ENCODE results near the gene NMUR2.

DNA sequence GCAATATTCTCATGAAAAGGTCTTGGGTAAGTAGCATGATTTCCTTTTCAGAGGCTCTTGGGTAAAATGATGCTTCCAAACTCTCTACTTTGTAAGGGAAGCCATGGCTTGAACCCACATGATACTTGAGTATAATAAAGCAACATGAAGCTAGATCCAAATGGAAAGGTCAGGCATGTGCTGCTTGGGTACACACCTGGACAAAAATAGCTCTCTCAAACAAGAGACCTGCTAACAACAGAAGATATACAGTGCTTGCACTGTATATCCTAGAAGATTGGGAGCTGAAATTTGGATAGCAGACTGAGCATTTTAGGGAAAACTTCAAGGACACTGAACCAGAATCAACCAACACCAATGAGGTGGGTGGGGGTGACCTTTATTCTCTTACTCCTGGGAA is 40.2 kb downstream of the NMUR2 start:
- no peak for TF ChIP-seq CTCF (IDR thresholded peaks at IDR 0.05; ENCODE audit: extremely low read depth in 1 of 2, insufficient read depth in 1 of 2, low read depth in 1 of 2, low read length in 2 of 2)
- TF ChIP-seq EZH2 (IDR thresholded peaks at IDR 0.05; ENCODE audit: borderline replicate concordance, low read depth, low read length, severe bottlenecking) = no peak
- TF ChIP-seq POLR2A (IDR thresholded peaks at IDR 0.05; ENCODE audit: low read depth, low read length) = no peak
- TF ChIP-seq, protein P1, sequence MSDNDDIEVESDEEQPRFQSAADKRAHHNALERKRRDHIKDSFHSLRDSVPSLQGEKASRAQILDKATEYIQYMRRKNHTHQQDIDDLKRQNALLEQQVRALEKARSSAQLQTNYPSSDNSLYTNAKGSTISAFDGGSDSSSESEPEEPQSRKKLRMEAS (IDR thresholded peaks at IDR 0.05; ENCODE audit: insufficient read depth, insufficient read length) = no peak
- no peak for TF ChIP-seq POLR2AphosphoS5 (IDR thresholded peaks at IDR 0.05; ENCODE audit: insufficient read depth, low read depth, low read length)
- no peak for TF ChIP-seq GATA2 (IDR thresholded peaks at IDR 0.05; ENCODE audit: insufficient read depth, insufficient read length, low read depth, low read length)

Measured in endothelial cell of umbilical vein (primary cell).